HG03575 (cell line): ENCODE data around the gene ACVR1B.

Experiments used
- ATAC-seq: cut with Tn5 transposase; IDR thresholded peaks from one replicate; pipeline ENCODE4 v1.9.1; 2021; ENCODE audit not compliant: unreplicated experiment, insufficient number of reproducible peaks, low FRiP score; ENCODE audit errors: extremely low read depth

The ACVR1B gene

DNA sequence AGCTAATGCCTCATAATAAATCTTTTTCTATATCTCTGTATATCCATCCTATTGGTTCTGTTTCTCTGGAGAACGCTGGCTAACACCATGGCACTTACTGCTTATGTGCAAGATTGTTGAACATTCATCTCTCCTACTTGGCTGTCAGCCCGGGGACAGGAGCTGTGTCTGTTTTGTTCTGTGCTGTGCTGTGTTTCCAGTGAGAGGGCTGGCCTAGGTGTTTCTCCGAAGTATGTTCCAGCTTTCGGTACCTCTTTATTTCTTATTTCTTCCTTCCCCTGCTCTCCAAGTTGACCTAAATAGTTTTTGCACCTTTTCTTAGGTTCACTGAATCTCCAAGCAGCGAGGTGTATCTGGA, 80.9 kb downstream of the ACVR1B start:
- ATAC-seq = no peak

DNA sequence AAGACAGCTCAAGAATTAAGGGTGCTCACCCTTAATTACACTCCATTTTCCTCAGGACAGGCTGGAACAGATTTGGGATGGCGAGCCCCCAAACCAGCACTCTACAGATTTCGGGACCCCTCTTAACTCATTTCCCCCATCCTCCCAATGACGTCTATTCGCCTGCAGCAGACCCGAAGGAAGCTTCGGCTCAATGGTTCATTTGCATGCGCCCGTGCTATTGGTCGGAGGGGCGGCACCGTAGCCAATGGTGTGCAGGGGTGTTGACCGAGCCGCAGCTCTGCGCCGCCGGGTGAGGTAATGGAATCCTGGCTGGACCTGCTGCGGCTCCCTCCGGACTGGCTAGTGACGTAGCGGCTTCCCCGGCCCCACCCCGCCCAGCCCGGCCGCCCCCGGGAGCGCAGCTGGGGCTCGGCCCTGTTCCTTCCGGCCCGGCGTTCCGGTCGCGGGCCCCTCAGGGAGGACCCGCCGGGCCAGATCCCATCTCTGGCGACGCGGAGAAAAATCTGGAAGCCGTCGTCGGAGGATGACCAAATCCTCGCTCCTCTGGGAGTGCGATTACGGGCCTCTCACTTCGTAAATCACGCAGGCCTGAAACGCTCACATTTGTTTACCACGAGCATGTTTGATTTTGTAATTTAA, 81.4 kb downstream of the ACVR1B start:
- peak; percentile 53 for ATAC-seq

DNA sequence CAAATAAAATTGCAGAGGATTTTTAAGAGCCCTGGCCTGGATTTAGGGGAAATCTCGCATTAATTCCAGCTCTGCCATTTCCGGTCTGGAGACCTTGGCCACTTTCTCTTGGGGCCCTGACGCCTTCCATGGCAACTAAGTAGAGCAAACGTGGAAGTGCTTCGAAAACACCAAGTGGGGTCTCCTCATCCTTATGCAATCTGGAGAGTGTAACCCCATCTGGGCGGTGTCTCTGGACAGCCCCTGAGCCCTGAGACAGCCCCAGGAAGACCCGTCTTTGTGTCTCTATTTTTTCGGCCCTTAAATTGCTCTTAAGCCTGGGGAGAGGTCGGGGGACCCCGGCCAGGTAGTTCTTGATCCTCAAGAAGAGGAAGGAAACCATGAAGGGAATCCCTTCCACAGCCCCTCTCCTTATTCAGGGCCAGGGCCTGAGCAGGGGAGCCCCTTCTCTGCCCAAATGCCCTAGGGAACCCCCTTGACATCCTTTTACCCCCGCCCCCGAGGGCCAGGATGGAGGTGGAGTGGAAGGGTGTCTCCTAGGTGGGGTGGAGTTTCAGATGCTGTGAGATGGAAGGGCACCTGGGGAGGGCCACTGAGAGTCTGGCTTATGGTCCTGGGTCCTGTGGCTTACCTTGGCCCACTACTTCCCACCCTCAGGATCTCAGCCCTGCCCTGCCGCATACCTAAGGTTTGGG, 82.1 kb downstream of the ACVR1B start:
- ATAC-seq = no peak

DNA sequence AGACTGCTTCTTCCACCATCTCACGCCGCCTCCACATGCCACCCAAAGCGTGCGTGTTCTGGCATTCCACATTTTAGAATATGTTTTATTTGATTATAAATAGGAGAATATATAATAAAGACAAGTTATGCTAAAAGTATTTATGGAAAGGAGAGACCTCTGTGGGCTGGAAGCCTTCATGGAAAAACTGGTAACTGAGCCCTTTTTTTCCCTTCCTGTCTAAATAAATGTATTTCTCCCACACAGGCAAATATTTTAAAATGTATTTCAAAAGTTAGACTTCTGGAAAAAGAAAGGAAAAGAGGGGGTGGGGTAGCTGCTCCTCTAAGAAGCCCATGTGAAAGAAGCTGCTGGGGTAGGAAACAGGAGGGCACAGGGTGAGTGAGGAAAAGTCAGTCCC, 83.7 kb downstream of the ACVR1B start:
- ATAC-seq = no peak

DNA sequence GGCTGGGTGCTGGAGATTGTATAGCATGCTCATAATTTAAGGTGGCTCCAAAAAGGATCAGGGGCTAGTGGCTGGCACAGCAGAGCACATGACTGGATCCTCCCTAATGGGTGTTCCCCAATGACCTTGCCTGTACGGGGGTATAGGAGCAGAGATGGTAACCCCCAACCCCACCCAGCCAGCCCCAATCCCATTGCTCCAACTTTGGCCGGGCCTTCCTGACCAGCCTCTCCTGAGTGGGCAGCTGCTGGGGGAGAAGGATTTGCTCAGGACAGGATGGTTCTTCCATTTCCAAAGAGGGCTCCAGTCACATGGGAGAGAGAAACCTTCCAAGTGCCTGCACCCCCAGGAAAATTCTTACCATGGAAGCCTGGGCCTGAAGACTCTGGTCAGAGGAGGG, 84.4 kb downstream of the ACVR1B start:
- ATAC-seq = no peak

- no peak for ATAC-seq
Measured at GRCh38 chr12:52036587-52037171, 85.2 kb downstream of the ACVR1B start.

DNA sequence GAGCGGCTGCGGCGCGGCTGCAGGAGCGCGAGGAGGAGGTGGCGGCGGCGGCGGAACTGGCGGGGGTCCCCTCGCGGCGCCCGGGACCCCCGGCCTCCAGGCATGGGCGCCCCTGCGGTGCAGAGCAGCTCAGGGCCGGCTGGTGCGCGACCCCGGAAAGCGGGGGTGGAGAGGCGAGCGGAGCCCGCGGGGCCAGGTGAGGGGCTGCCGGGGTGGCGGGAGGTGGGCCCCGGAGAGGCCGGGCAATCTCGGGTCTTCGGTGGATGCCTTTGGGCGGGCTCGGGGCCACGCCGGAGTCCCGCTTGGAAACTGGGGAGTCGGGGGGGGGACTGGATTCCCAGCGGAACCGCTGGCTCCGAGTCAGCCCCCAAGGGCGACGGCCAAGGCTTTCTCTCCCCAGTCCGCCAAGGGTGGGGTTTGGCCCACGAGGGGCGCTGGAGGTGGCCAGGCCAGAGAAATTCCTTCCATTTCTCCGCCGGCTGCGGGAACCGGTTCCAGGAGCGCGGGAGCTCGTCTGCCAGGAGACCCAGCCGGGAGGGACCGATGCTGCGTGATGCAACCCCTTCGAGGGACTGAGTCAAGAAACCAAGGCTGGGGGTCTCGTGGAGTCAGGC, 85.9 kb downstream of the ACVR1B start:
- no peak for ATAC-seq

GRCh38 chr12:52038447-52038846, 86.9 kb downstream of the ACVR1B start:
- no peak for ATAC-seq

- ATAC-seq = no peak
Measured at GRCh38 chr12:52041035-52041434, 89.5 kb downstream of the ACVR1B start.

GRCh38 chr12:52041695-52042123, 90.2 kb downstream of the ACVR1B start:
- no peak for ATAC-seq

DNA sequence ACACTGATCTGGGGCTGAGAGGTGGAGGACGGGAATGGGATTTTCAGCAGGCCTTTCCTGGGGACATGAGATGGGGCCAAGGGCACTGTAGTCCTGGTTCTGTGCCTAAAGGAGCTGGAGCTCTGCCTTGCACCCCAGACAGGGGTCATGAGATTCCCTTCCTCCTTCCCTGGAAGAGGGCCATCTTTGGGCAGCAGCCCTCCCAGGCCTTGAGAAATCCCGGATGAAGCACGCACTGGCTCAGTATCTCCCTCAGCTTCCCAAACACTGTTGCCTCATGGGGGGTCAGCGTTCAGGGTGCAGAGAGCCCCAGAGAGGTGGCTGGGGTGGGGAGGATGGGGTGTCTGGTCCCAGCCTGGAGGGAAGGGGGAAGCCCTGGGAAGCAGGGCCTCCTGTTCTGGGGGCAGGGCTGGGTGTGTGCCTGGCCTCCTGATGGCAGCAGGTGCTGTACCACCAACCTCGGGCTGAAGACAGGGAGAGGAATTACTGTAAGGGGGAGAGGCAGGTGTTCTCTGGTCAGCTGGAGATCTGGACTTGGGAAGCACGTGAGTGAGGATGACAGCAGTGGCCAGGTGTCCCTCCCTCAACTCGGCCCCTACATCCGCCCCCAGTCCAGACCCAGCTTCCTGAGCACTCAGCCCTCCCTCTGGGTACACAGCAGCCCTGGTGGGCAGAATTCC, 91.3 kb downstream of the ACVR1B start:
- ATAC-seq = no peak

GRCh38 chr12:52043386-52044212, 92.1 kb downstream of the ACVR1B start:
- no peak for ATAC-seq

DNA sequence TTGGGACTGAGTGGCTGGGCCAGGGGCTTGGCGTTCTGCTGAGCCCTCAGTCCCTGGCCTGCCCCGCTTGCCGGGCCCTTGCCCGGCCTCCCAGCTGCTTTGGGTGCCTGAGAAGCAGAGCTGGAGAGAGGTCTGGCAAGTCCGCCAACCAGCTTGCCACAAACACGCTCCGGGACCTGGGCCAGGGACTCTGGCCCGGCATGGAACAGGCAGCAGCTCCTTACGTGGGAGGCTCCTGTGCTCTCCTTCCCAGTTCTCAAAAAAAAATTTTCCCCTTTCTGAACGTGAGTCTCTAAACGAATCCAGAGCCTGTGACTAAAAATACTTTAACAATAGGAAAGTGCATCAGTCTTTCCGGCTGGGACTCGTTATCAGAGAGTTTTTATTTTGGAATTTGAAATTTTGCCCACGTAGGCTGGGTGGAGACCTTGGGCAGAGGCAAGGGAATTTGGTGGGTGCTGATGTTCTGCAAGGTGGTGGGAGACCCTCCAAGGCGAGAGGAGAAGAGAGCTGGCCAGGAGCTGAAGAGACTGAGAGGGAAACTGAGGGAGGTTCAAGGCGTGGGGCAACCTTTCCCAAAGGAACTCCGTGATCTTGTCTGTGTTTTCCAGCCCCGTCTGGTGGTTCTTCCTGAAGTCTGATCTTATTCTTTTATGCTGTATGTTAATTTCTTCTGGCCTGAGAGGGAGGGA, 92.9 kb downstream of the ACVR1B start:
- no peak for ATAC-seq

DNA sequence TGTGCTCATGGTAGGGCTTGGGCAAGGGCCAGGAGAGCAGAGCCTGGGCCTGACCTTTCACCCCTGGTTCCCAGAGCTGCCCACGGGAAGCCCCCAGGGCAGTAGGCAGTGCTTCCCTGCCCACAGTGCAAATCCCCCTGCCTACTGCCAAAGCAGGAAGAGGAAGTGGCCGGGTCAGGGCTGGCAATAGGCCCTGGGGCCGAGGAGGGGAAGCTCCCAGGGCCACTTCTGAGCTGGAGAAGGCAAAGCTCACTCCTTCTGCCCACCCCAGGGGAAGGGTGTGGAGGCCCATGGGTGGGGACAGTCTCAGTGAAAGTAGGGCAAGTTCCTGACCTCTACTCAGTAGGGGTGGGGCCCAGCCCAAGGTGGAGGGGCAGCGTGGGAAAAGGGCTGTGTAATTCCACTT, 94.3 kb downstream of the ACVR1B start:
- no peak for ATAC-seq
